Measurements from ENCODE around the gene ASTE1. TPM values are rescaled to one million over a fixed set of nuclear protein-coding genes. Genes with fewer than 3 reads are reported as not detected.

The ASTE1 gene
- total RNA-seq, 1 experiment from 2014 or later = 2.9 TPM

GRCh38 chr3:131025539-131025938 lies 1.1 kb downstream of the ASTE1 start:
- BruUV-seq (replicated peaks) = no TSS peak

DNA sequence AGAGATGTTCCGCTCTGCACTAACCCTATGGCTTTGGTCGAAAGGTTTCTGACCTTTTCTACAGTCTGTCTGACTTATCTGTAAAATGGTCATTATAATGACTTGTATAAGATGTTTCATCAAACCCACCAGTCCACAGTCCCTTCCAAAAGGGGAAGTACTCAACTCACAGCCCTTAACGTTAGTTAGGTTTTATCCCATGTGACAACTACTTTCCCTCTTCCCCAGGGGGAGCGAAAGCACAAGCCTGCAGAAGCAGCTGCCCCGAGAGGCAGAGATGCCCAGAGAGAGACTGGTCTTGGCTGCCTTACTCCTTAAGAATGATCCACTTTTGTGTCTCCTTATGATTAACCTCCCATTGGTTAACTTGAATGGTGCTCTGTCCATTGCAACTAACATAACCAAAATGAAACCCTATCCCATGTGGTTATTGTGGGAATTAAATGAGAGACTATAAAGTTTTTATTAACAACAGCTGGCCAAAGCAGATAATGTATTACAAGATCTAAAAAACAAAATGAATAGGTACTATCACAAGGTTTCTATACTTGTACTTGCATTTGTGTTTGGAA lies 6.4 kb downstream of the ASTE1 start:
- H3K27me3 ChIP-seq (ENCODE audit: low read length) = no peaks in the 10 kb centered on the region
- no peak overlapping the region for H3K4me2 ChIP-seq (ENCODE audit: low read length)
- no peaks in the 10 kb centered on the region for H4K20me1 ChIP-seq (ENCODE audit: low read length)
- intact Hi-C loops (cut with micrococcal nuclease) = no loop called here
- no peak for TF ChIP-seq EZH2 (IDR thresholded peaks at IDR 0.05; ENCODE audit: low read length, unreplicated experiment)
- no peak overlapping the region for H3K27ac ChIP-seq (ENCODE audit: low read length)
- H3K9ac ChIP-seq (ENCODE audit: low read length) = no peak overlapping the region
- no peaks in the 10 kb centered on the region for H3K9me2 ChIP-seq (replicated peaks; ENCODE audit: low read length)
- H3K79me2 ChIP-seq (ENCODE audit: low read length) = peaks cover 18% of the 10 kb centered on the region; the same call in 1 of the 2 replicates
- peaks cover 2% of the 10 kb centered on the region; the same call in 1 of the 2 replicates for H3K4me1 ChIP-seq (ENCODE audit: insufficient read depth, low read length)
- DNase-seq = no peak
- peaks cover 4% of the 10 kb centered on the region; the same call in 1 of the 2 replicates for H3K36me3 ChIP-seq (ENCODE audit: low read depth, low read length)
- no peaks in the 10 kb centered on the region for H3K9me3 ChIP-seq (ENCODE audit: low read length)
- H3K4me3 ChIP-seq (ENCODE audit: low read length) = no peak overlapping the region
- 0 out of 2 replicates have a peak, but pooled peaks have one; percentile 15 for ATAC-seq
- ChIA-PET CTCF (no interaction called here), POLR2A (ENCODE audit: unreplicated experiment) (no interaction called here)
- no peak overlapping the region for H2AFZ ChIP-seq (ENCODE audit: low read length)
- H3F3A ChIP-seq (ENCODE audit: low read length, unreplicated experiment) = no peaks in the 10 kb centered on the region
- no TSS peak for BruUV-seq (replicated peaks)

More at GRCh38 chr3:131025539-131025938, 1.1 kb downstream of the ASTE1 start:
- intact Hi-C loops (cut with micrococcal nuclease) = loop anchor here (5.0 kb wide), 1 partner anchor 63 kb away; no protein-coding TSS in a partner anchor
- ChIA-PET CTCF (interaction anchor here (0.7 kb wide), 1 partner anchor 193 kb away, joined by 3 read pairs; no protein-coding TSS in a partner anchor), POLR2A (ENCODE audit: unreplicated experiment) (no interaction called here)
- no peaks in the 10 kb centered on the region for H3K36me3 ChIP-seq (ENCODE audit: low read depth, low read length)
- no peak overlapping the region for H3K27ac ChIP-seq (ENCODE audit: low read length)
- ATAC-seq (no peak), DNase-seq (no peak)
- H3F3A ChIP-seq (ENCODE audit: low read length, unreplicated experiment) = no peaks in the 10 kb centered on the region
- no peaks in the 10 kb centered on the region for H3K9me3 ChIP-seq (ENCODE audit: low read length)
- no peak for TF ChIP-seq EZH2phosphoT487 (IDR thresholded peaks at IDR 0.05; ENCODE audit: borderline replicate concordance, low read length)
- TF ChIP-seq EZH2 (IDR thresholded peaks at IDR 0.05; ENCODE audit: low read length, unreplicated experiment) = no peak
- TF ChIP-seq CTCF (conservative IDR thresholded peaks at IDR 0.05; ENCODE audit: low read depth, low read length) = no peak
- no peak overlapping the region for H2AFZ ChIP-seq (ENCODE audit: low read length)
- peak overlapping the region; percentile 84 for H3K4me2 ChIP-seq (ENCODE audit: low read length)
- no peaks in the 10 kb centered on the region for H3K9me2 ChIP-seq (replicated peaks; ENCODE audit: low read length)
- H3K4me3 ChIP-seq (ENCODE audit: low read length) = peak overlapping the region; percentile 87
- peaks cover 29% of the 10 kb centered on the region for H3K79me2 ChIP-seq (ENCODE audit: low read length)
- no peaks in the 10 kb centered on the region for H4K20me1 ChIP-seq (ENCODE audit: low read length)
- peak overlapping the region; percentile 86 for H3K9ac ChIP-seq (ENCODE audit: low read length)
- H3K27me3 ChIP-seq (ENCODE audit: low read length) = no peaks in the 10 kb centered on the region
- H3K4me1 ChIP-seq (ENCODE audit: insufficient read depth, low read length) = peaks cover 18% of the 10 kb centered on the region

DNA sequence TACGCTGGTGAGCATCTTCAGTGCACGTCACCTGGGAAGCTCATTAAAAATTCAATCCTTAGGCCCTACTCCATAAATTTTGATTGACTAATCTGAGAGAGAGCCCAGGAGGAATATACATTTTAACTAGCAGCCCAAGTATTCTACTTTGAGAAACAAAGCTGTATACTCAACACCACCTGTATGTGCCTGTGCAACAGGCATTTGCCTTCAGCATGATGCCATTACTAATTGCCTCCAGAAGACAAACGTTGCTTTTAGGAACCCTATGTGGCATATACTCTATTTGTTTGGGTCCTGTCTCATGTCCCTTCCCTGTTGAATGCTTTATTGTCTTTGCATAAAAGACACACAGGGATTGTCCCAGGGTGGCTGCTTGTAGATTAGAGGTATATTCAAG lies 7.7 kb downstream of the ASTE1 start:
- H3K79me2 ChIP-seq (ENCODE audit: low read length) = peaks cover 16% of the 10 kb centered on the region; the same call in 1 of the 2 replicates
- no peaks in the 10 kb centered on the region for H3K27me3 ChIP-seq (ENCODE audit: low read length)
- no peaks in the 10 kb centered on the region for H3K4me1 ChIP-seq (ENCODE audit: insufficient read depth, low read length)
- H2AFZ ChIP-seq (ENCODE audit: low read length) = no peak overlapping the region
- no peaks in the 10 kb centered on the region for H4K20me1 ChIP-seq (ENCODE audit: low read length)
- H3K9ac ChIP-seq (ENCODE audit: low read length) = no peak overlapping the region
- no peak for TF ChIP-seq EZH2phosphoT487 (IDR thresholded peaks at IDR 0.05; ENCODE audit: borderline replicate concordance, low read length)
- TF ChIP-seq CTCF (conservative IDR thresholded peaks at IDR 0.05; ENCODE audit: low read depth, low read length) = no peak
- TF ChIP-seq EZH2 (IDR thresholded peaks at IDR 0.05; ENCODE audit: low read length, unreplicated experiment) = no peak
- DNase-seq (no peak), ATAC-seq (no peak)
- ChIA-PET POLR2A (ENCODE audit: unreplicated experiment) (no interaction called here), CTCF (no interaction called here)
- no peaks in the 10 kb centered on the region for H3K9me3 ChIP-seq (ENCODE audit: low read length)
- no peaks in the 10 kb centered on the region for H3F3A ChIP-seq (ENCODE audit: low read length, unreplicated experiment)
- intact Hi-C loops (cut with micrococcal nuclease) = loop anchor here (5.0 kb wide), 2 partner anchors 47 to 117 kb away; no protein-coding TSS in a partner anchor
- no peak overlapping the region for H3K4me2 ChIP-seq (ENCODE audit: low read length)
- BruUV-seq (replicated peaks) = no TSS peak
- no peak overlapping the region for H3K27ac ChIP-seq (ENCODE audit: low read length)
- H3K4me3 ChIP-seq (ENCODE audit: low read length) = no peak overlapping the region
- peaks cover 13% of the 10 kb centered on the region; the same call in 1 of the 2 replicates for H3K36me3 ChIP-seq (ENCODE audit: low read depth, low read length)
- no peaks in the 10 kb centered on the region for H3K9me2 ChIP-seq (replicated peaks; ENCODE audit: low read length)

All from PC-3 (cell line).